GM18909 (cell line): Measurements from ENCODE around the gene PPIL6.
A peak's percentile ranks its signal among the peaks of the same experiment; 100 is the strongest.

Source experiments
- ATAC-seq: cut with Tn5 transposase; IDR thresholded peaks from one replicate; pipeline ENCODE4 v1.9.1; 2021; ENCODE audit warnings: mild to moderate bottlenecking; ENCODE audit not compliant: unreplicated experiment, poor library complexity

Gene PPIL6

DNA sequence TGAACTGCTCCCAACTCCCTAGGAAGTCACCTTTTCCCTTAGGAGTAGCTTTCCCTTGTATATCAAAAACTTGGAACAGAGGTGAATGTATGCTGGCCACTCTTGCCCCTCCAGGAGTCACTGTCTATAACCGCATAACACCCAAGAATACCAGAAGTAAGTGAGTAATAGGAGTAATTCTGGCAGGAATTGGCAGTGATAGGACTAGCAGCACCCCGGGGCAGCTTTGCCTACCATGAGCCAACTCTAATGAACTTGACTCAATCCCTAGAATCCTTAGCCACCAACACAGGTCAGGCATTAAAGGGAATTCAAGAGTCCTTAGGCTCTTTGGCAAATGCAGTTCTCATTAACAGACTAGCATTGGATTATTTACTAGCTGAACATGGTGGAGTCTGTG is 29.4 kb downstream of the PPIL6 start:
- no peak for ATAC-seq

- no peak for ATAC-seq
Observed at GRCh38 chr6:109406196-109406595, 34.2 kb downstream of the PPIL6 start.

DNA sequence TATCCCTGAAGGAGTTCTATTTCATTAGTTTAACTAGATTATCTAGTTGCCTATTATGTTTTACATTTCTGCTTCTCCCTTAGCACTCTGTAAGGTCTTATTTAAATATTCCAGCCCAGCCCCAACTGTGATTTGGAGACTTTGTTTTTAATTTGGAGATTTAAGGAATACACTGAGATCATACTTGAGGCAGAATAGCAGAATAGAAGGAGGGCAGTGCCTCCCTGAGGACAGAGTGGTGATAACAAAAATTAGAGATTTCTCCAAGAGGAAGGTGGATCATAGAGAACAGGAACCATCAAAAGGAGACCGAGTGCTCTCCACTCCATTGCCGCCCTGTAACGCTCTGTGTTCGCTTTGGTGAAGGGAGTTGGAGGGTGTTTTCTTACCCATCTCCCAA is 43.4 kb downstream of the PPIL6 start:
- ATAC-seq: no peak

- no peak for ATAC-seq
Observed at GRCh38 chr6:109396046-109396718, 44.2 kb downstream of the PPIL6 start.

DNA sequence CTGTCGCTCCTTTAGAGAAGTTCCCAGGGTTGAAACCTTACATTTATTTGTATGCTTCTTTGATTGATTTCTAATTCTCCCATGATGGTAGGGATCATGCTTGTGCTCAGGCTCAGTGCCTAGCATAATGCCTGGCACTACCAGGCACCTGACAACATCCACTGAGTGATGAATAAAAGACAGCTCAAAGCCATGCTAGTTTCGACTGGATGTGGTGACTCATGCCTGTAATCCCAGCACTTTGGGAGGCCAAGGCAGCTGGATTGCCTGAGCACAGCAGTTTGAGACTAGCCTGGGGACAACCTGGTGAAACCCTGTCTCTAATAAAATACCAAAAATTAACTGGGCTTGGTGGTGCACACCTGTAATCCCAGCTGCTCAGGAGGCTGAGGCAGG is 46.5 kb downstream of the PPIL6 start:
- no peak for ATAC-seq

GRCh38 chr6:109393157-109393885 is 47.1 kb downstream of the PPIL6 start:
- ATAC-seq: no peak

GRCh38 chr6:109389650-109390274 is 50.7 kb downstream of the PPIL6 start:
- ATAC-seq: no peak

DNA sequence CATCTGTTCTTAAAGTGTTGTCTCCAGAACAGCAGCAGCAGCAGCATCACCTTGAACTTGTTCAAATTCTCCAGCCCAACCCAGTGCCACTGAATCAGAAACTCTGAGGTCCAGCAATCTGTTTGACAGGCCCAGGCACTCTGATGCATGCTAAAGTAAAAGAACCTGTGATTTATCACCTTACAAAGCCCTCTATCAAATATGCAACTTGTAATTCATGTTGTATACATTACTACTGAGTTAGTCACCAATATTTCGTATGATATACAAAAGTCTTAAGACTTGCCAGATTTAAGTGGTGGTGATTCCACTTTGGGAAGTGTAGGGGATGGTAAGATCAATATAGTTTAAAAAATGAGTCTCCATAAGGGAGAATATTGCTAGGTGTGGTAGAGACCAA is 52.2 kb downstream of the PPIL6 start:
- no peak for ATAC-seq

DNA sequence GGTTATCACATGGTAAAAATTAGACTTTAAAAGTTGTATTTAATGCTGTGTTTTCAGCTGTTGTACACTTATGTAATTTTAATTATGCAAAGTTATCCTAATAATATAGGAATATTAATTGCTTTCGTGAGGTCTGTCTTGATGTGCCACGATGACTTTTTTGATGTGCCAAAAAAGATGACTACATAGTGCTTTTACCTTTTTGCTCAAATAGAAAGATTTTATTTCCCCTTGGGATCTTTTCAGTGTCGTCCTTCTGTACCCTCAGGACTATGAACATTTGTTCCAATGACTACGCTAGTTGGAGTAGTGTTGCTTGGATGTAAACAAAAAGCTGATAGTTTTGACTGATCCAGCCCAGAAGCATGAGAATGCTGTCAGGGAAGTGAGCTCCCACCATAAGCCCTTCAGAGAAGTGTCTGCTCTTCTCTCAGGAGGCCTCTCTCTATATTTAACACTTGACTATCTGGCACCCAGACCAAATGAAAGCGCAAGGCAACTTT is 56.9 kb downstream of the PPIL6 start:
- ATAC-seq: no peak

GRCh38 chr6:109382576-109383437 is 57.6 kb downstream of the PPIL6 start:
- ATAC-seq: peak; percentile 73

DNA sequence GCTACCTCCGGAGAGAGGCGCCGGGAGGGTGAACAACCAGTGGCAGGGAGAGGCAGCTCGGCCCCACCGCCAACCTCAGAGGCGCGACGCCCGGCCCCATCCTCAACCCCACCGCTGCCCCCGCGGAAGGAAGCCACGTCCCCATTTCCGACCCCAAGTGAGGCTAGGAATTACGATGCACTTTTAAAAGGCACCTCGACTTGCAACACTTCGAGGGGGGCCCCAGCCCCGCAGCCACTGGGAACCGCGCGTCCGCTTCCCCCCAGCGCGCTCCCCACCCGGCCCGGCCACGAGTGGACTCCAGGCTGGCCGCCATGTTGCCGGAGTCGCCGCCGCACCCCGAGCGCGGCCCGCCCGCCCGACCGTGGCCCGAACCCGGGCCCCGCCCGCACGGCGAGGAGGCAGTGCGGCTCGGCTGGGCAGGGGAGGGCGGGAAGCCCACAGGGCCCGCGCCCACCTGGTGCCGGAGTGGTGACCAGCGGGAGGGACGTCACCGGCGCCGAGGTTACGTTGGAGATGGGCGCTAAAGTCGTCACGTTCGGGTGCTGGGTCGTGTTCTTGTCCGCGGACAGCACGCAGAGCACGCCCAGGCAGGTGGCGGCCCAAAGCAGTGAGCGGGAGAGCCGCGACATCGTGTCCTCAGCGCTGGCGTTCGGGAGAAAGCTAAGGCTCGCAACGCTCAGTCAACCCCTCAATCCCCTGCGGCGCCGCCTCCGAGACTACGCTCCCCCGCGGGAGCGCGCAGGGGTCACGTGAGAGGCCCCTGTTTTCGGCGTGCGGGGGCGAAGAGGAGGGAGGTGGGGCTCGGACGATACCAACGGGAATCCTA is 58.5 kb downstream of the PPIL6 start, which contains the start of gene CD164:
Gene CD164, minus strand, starts transcription at position 721 of the 829 bp plus-strand sequence. Its CDS starts 89 bp downstream, at position 632.
- ATAC-seq: peak; percentile 54

DNA sequence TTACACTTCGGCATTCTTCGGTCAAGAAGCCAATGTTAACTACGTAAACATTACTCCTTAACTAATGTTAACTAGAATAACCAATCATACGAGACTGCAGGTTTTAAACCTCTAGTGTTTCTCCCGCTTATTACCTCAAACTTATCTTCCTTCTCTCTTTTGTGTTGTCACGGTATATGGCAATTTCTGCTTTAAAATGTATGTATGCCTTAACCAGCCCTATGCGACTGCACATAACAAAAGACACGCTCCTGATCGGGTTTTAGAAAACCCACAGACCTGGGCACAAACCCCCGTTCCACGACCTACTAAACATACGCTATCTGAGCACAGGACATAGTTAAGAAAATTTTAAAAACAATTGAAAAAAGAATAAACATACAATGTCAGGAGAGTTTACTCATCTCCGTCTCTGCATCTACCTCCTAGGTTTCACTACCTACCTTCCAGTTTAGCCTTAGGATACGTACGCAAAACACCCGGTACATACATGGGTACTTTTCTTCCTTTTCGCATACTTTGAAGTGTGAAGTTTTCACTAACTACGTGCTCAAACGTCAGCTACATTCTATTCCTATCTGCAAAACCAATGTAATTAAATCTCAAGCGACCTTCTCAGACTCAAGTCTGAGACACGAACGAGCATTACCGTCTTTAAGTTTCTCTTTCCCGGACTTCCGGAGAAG is 59.2 kb downstream of the PPIL6 start:
- ATAC-seq: no peak

DNA sequence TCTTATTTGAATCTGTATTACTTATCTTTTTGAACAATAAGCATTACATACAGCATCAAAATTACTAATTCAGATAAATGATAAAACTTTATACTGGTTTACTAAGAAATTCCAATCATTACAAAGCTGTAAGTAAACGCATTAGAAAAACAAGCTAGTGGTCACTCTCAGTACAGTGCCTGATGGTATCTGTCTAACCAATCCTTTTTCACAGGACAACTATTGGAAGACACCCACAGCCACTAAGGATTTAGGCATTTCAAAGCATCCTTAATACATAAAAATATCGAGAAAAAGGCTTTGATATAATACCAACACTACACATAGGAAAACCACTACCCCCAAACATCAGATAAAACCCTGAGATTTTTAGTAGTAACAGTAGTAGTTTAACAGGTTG is 60.7 kb downstream of the PPIL6 start:
- no peak for ATAC-seq

DNA sequence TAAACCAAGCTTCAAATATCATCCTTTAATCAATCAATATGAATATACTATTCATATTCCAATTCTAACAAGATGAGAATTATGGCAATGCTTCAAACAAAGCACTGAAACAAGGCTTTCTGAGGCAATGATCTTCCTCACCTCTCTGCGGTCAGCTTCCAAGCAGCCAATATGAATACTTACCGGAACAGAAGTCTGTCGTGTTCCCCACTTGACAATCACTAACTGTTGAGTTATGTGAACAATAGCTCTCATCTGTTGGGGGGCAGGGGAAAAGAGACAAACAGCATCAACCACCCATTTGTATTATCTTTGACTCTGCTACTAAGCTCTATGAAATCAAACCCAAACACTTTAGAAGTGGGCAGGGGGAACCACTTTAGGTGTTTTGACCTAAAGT is 62.7 kb downstream of the PPIL6 start:
- no peak for ATAC-seq

DNA sequence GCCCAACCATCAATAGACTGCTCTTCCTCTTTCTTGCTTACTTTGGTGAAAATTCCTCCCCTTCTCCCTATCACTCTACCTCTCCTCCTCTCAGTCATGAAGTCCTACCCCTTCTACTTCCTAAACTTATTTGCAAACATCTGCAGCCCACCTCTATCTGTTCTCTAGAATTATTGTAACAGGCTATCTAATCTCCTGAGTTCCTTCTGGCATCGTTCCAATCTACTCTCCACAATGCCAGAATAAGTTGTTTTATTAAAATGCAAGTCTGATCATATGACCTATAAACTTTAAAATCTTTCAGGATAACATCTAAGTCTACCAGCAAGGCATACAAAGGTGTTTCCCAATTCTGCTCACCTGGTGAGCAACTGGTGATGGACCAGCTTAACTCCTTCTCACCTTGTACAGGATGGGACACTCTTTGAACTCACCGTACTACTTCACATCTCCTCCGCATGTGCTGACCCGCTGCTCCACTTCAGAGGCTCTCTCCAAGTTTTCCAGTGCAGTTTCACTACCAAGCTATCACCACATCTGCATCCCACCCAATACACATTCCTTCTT is 66.0 kb downstream of the PPIL6 start:
- no peak for ATAC-seq

GRCh38 chr6:109373762-109374161 is 66.7 kb downstream of the PPIL6 start:
- peak; percentile 95 for ATAC-seq

DNA sequence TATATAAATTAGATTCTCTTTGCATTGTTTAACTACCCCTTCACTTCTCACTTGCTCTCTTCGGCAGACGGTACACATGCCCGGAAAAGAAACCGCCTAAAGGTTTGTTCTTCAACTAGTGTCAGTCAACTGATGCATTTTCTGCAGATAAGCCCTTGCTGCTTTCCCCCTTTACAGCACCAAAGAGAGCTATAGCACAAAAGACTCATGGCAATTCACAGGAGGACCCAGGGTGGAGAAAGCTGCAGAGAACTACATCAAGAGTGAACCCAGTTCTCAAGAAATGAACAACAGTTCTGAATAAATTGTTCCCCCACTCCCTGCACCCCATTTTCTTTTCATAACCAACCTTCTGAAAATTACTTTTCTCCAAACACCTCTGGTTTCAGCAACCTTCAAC is 67.1 kb downstream of the PPIL6 start:
- peak; percentile 2 for ATAC-seq

- no peak for ATAC-seq
Observed at GRCh38 chr6:109372130-109372529, 68.3 kb downstream of the PPIL6 start.

DNA sequence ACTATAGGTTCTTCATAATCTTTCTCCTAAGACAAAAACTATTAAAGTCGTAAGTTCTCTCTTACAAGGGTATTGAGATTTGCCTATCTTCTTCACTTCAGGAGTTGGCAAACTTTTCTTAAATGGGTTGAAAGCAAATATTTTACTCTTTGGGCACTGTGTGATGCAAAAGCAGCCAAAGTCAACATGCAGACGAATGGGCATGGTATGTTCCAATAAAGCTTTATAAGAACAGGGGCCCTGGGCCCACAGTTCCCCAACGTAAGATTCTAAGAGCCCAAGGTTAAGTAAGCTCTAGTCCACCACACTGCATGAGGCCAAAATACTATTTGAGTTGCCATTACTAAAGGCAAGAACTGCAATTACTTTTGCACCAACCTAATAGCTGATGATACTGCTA is 69.6 kb downstream of the PPIL6 start:
- ATAC-seq: no peak
